Endothelial cell of umbilical vein (primary cell): Measurements from ENCODE around the gene ETV7. TPM values are rescaled to one million over a fixed set of nuclear protein-coding genes. Genes with fewer than 3 reads are reported as not detected.

Experiments used
- BruUV-seq: library from RNA; stranded (reverse); fragments of 400-500 nt; replicated peaks from 2 replicates; lab custom pipeline; 2021; lab: Mats Ljungman, UMichigan
- CTCF ChIA-PET: fragments of 300-600, 350-600 bp; sonication (Branson Sonifier 250); formaldehyde crosslinking; loops from one replicate; lab custom pipeline; 2021; ENCODE audit warnings: antibody characterized with exemption, inconsistent platforms; lab: Charles Lee
- POLR2A ChIA-PET: fragments of 300-600, 350-600 bp; sonication (Branson Sonifier 250); formaldehyde crosslinking; loops from one replicate; lab custom pipeline; 2021; ENCODE audit warnings: antibody characterized with exemption, inconsistent platforms; lab: Charles Lee
- DNase-seq: peaks from one replicate; pipeline ENCODE4 v3.0.0-alpha.2; 2011; ENCODE audit warnings: low read depth, low spot score
- FAIRE-seq: peaks from 2 replicates; lab custom pipeline; 2011; peaks lifted over from hg19 to GRCh38; lab: Jason Lieb, UNC
- H2AFZ ChIP-seq: 2 replicates; pipeline ENCODE4 v1.6.0; 2012; ENCODE audit warnings: low read depth, low read length, control low read depth, inconsistent platforms
- H3K27ac ChIP-seq: 2 replicates; pipeline ENCODE4 v1.5.1; 2011; ENCODE audit warnings: low read depth, mild to moderate bottlenecking, control low read depth, low read length, moderate library complexity; ENCODE audit not compliant: insufficient read depth
- H3K27me3 ChIP-seq, 2 experiments: 2 replicates each; pipeline versions ENCODE4 v1.6.0 to v1.6.1; 2011; ENCODE audit warnings: low read length in 2 of 2, mixed read lengths in 1 of 2; ENCODE audit not compliant: control insufficient read depth in 2 of 2, insufficient read depth in 2 of 2
- H3K36me3 ChIP-seq, 2 experiments: 2 replicates in 1 of 2; 3 replicates in 1 of 2; pipeline ENCODE4 v1.5.1; 2011; ENCODE audit warnings: low read length in 2 of 2, mild to moderate bottlenecking in 1 of 2, moderate library complexity in 1 of 2; ENCODE audit not compliant: control insufficient read depth in 2 of 2, insufficient read depth in 2 of 2; ENCODE audit errors: extremely low read depth in 1 of 2
- H3K4me1 ChIP-seq: 3 replicates; pipeline ENCODE4 v1.5.1; 2011; ENCODE audit warnings: mild to moderate bottlenecking, low read length; ENCODE audit not compliant: control insufficient read depth, insufficient read depth; ENCODE audit errors: extremely low read depth
- H3K4me2 ChIP-seq: 2 replicates; pipeline ENCODE4 v1.6.1; 2011; ENCODE audit warnings: low read length, control low read depth, mixed read lengths; ENCODE audit not compliant: insufficient read depth
- H3K4me3 ChIP-seq, 3 experiments: fragments of 200-600 bp in 1 of 3; sonication (generic), shearing (Covaris generic) in 1 of 3; replicated peaks in 1 of 3; 2 replicates each; pipeline ENCODE4 v1.5.1; 2011 to 2016; ENCODE audit warnings: control low read depth in 3 of 3, low read length in 3 of 3, mild to moderate bottlenecking in 2 of 3, inconsistent platforms in 1 of 3, low read depth in 1 of 3, moderate library complexity in 1 of 3; ENCODE audit not compliant: insufficient read depth in 1 of 3
- H3K79me2 ChIP-seq: 2 replicates; pipeline ENCODE4 v1.6.0; 2012; ENCODE audit warnings: low read length, inconsistent platforms; ENCODE audit not compliant: control insufficient read depth, insufficient read depth
- H3K9ac ChIP-seq: replicated peaks from 2 replicates; pipeline ENCODE3; 2011; ENCODE audit warnings: low read length, control low read depth; ENCODE audit not compliant: insufficient read depth; ENCODE audit errors: extremely low read depth
- H3K9me1 ChIP-seq: replicated peaks from 3 replicates; pipeline ENCODE4 v1.6.0; 2011; ENCODE audit warnings: mild to moderate bottlenecking, low read length; ENCODE audit not compliant: control insufficient read depth, insufficient read depth; ENCODE audit errors: extremely low read depth
- H3K9me3 ChIP-seq: replicated peaks from 2 replicates; pipeline ENCODE4 v1.5.1; 2012; ENCODE audit warnings: low read length, inconsistent platforms; ENCODE audit not compliant: control insufficient read depth, insufficient read depth
- H4K20me1 ChIP-seq: replicated peaks from 2 replicates; pipeline ENCODE3; 2011; ENCODE audit warnings: mild to moderate bottlenecking, low read length; ENCODE audit not compliant: control insufficient read depth, insufficient read depth; ENCODE audit errors: extremely low read depth
- EZH2 ChIP-seq: IDR thresholded peaks from 2 replicates; pipeline ENCODE4 v1.6.1; 2012; ENCODE audit warnings: borderline replicate concordance, low read depth, mild to moderate bottlenecking, moderate library complexity, low read length, inconsistent platforms; ENCODE audit not compliant: severe bottlenecking
- FOS ChIP-seq: IDR thresholded peaks from 2 replicates; pipeline ENCODE4 v1.6.1; 2011; ENCODE audit warnings: mild to moderate bottlenecking, low read length, moderate library complexity, borderline replicate concordance; ENCODE audit not compliant: insufficient read depth
- JUN ChIP-seq: IDR thresholded peaks from 2 replicates; pipeline ENCODE4 v1.6.1; 2011; ENCODE audit warnings: borderline replicate concordance, low read depth; ENCODE audit not compliant: insufficient read length, insufficient read depth
- MYC ChIP-seq: IDR thresholded peaks from one replicate; pipeline ENCODE4 v1.6.1; 2011; ENCODE audit warnings: mild to moderate bottlenecking, low read depth, low read length
- POLR2A ChIP-seq: IDR thresholded peaks from 2 replicates; pipeline ENCODE4 v1.6.1; 2012; ENCODE audit warnings: low read depth, mild to moderate bottlenecking, control low read depth, low read length
- POLR2AphosphoS5 ChIP-seq: IDR thresholded peaks from 2 replicates; pipeline ENCODE4 v1.6.1; 2012; ENCODE audit warnings: low read depth, mild to moderate bottlenecking, control low read depth, low read length, moderate library complexity; ENCODE audit not compliant: insufficient read depth
- dilution Hi-C: fragments of 300-500 bp; cut with MboI; formaldehyde crosslinking; loops from one replicate; pipeline ENCODE4 v1.15.0; 2019; ENCODE audit warnings: low sequenced_read_pairs; ENCODE audit not compliant: extremely low pct_ligation_motif_present
- intact Hi-C: fragments of 100-400 bp; cut with micrococcal nuclease; formaldehyde crosslinking; loops from one replicate; pipeline ENCODE4 v1.10.0; 2022
- polyA plus RNA-seq, 4 experiments: library from polyadenylated mRNA; depleted of rRNA in 3 of 4; stranded (reverse) in 3 of 4; unstranded in 1 of 4; fragments of >200 nt; gene quantifications; 2 replicates each; pipeline versions ENCODE4 v1.2.1 to v1.2.3, GENCODE V29; 2011 to 2012; ENCODE audit warnings: missing spikeins in 1 of 4
- total RNA-seq: library from RNA; stranded (reverse); gene quantifications from 2 replicates; pipeline ENCODE4 v1.2.3, GENCODE V29; 2021
- TF ChIP-seq, protein P1 (sequence below), 2 donors: IDR thresholded peaks; 1 replicate in 1 of 2; 2 replicates in 1 of 2; pipeline ENCODE4 v1.5.1; 2011; ENCODE audit warnings: low read length in 2 of 2, mild to moderate bottlenecking in 2 of 2, moderate library complexity in 2 of 2, control low read depth in 1 of 2, inconsistent platforms in 1 of 2, low read depth in 1 of 2; ENCODE audit not compliant: insufficient read depth in 1 of 2; ENCODE audit errors: extremely low read depth in 1 of 2
- TF ChIP-seq, protein P2 (sequence below): IDR thresholded peaks from 2 replicates; pipeline ENCODE4 v1.6.1; 2011; ENCODE audit not compliant: insufficient read depth, insufficient read length

ETV7 gene
- total and polyA plus RNA-seq, 2 donors (not counting 3 experiments of a cell fraction or from before 2014, with no cell fraction given): 0.23 to 0.58 TPM

DNA sequence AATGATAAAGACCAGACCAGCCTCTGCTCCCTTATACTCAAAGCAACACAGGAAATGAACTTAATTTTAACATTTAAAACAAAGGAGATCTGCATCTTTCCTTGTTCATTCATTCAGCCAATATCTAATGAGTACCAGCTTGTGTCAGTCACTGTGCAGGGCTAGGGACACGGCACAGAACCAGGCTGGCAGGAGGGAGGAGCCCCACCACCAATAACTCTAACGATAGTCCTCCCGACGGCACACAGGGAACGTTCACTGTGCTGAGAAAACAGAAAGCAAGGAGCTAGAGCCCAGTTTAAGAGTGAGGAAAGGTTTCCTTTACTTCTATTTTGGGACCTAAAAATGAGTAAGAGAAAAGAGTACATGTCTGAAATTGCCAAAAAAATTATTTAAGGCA lies 9.9 kb downstream of the ETV7 start:
- intact Hi-C loops (no loop called here), dilution Hi-C loops (no loop called here)
- no peak overlapping the region for H3K4me3 ChIP-seq
- no peaks in the 10 kb centered on the region for H3K4me1 ChIP-seq
- no peaks in the 10 kb centered on the region for H4K20me1 ChIP-seq
- ChIA-PET POLR2A (no interaction called here), CTCF (interaction anchor here (1.1 kb wide), 1 partner anchor 37 kb away, joined by 3 read pairs; no protein-coding TSS in a partner anchor)
- H2AFZ ChIP-seq: no peak overlapping the region
- no peak for FAIRE-seq
- no peaks in the 10 kb centered on the region for H3K36me3 ChIP-seq
- no peak for TF ChIP-seq MYC
- H3K9me3 ChIP-seq: no peaks in the 10 kb centered on the region
- H3K4me2 ChIP-seq: no peak overlapping the region
- H3K27me3 ChIP-seq: peaks cover 4 to 12% of the 10 kb centered on the region in 2 experiments
- H3K9ac ChIP-seq: no peak overlapping the region
- no peaks in the 10 kb centered on the region for H3K79me2 ChIP-seq
- H3K27ac ChIP-seq: no peak overlapping the region
- BruUV-seq: no TSS peak
- no peaks in the 10 kb centered on the region for H3K9me1 ChIP-seq
- DNase-seq: no peak

DNA sequence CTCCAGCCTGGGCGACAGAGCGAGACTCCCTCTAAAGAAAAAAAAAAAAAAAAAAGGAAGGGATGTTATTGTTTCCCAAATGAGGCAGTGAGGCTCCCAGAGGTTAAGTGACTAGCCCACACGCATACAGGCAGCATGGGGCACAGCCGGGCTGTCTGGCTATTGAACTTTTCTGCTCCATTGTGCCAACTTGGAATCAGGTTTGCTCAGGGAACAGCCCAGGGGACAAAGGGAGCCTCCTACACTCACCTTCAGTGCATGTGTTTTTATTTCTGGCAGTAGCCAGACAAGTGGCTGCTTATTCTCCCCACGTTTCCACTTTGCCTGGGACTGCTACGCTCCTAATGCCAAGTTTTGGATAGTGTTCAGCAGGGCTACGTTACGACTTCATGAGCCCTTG lies 10.7 kb downstream of the ETV7 start:
- dilution Hi-C loops: no loop called here
- Histone ChIP-seq H3K9me3 (no peaks in the 10 kb centered on the region), H3K27ac (no peak overlapping the region), H4K20me1 (no peaks in the 10 kb centered on the region), H3K4me3 (no peak overlapping the region), H3K4me2 (no peak overlapping the region), H3K36me3 (no peaks in the 10 kb centered on the region), H3K4me1 (no peaks in the 10 kb centered on the region), H2AFZ (no peak overlapping the region), H3K9me1 (no peaks in the 10 kb centered on the region), H3K27me3 (peaks cover 4 to 12% of the 10 kb centered on the region in 2 experiments), H3K79me2 (no peaks in the 10 kb centered on the region), H3K9ac (no peak overlapping the region)
- ChIA-PET POLR2A (no interaction called here), CTCF (no interaction called here)
- FAIRE-seq (no peak), DNase-seq (no peak)
- no TSS peak for BruUV-seq
- TF ChIP-seq POLR2A (no peak), POLR2AphosphoS5 (no peak), MYC (no peak), JUN (no peak), FOS (no peak), EZH2 (no peak)
- TF ChIP-seq, protein P1, sequence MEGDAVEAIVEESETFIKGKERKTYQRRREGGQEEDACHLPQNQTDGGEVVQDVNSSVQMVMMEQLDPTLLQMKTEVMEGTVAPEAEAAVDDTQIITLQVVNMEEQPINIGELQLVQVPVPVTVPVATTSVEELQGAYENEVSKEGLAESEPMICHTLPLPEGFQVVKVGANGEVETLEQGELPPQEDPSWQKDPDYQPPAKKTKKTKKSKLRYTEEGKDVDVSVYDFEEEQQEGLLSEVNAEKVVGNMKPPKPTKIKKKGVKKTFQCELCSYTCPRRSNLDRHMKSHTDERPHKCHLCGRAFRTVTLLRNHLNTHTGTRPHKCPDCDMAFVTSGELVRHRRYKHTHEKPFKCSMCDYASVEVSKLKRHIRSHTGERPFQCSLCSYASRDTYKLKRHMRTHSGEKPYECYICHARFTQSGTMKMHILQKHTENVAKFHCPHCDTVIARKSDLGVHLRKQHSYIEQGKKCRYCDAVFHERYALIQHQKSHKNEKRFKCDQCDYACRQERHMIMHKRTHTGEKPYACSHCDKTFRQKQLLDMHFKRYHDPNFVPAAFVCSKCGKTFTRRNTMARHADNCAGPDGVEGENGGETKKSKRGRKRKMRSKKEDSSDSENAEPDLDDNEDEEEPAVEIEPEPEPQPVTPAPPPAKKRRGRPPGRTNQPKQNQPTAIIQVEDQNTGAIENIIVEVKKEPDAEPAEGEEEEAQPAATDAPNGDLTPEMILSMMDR (IDR thresholded peaks at IDR 0.05; ENCODE audit: extremely low read depth in 1 of 2, insufficient read depth in 1 of 2, low read depth in 1 of 2, low read length in 2 of 2): no peak
- TF ChIP-seq, protein P2, sequence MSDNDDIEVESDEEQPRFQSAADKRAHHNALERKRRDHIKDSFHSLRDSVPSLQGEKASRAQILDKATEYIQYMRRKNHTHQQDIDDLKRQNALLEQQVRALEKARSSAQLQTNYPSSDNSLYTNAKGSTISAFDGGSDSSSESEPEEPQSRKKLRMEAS: no peak
- intact Hi-C loops: no loop called here
